ENCODE measurements around the gene ATRNL1.

GRCh38 chr10:115830265-115830970 lies 737.3 kb downstream of the ATRNL1 start:
- no peak for TF ChIP-seq CTCF (IDR thresholded peaks at IDR 0.05 in 2 of 3, conservative IDR thresholded peaks at IDR 0.05 in 1 of 3; ENCODE audit: borderline replicate concordance in 1 of 3, insufficient read depth in 1 of 3, low read depth in 2 of 3, low read length in 2 of 3)
- no peak for TF ChIP-seq EZH2 (IDR thresholded peaks at IDR 0.05)
- no peak for TF ChIP-seq POLR2A (IDR thresholded peaks at IDR 0.05; ENCODE audit: borderline replicate concordance, extremely low read depth, insufficient read depth, insufficient read length)
- no peak for TF ChIP-seq POLR2AphosphoS5 (IDR thresholded peaks at IDR 0.05; ENCODE audit: low read depth, low read length)
- TF ChIP-seq, protein P1, sequence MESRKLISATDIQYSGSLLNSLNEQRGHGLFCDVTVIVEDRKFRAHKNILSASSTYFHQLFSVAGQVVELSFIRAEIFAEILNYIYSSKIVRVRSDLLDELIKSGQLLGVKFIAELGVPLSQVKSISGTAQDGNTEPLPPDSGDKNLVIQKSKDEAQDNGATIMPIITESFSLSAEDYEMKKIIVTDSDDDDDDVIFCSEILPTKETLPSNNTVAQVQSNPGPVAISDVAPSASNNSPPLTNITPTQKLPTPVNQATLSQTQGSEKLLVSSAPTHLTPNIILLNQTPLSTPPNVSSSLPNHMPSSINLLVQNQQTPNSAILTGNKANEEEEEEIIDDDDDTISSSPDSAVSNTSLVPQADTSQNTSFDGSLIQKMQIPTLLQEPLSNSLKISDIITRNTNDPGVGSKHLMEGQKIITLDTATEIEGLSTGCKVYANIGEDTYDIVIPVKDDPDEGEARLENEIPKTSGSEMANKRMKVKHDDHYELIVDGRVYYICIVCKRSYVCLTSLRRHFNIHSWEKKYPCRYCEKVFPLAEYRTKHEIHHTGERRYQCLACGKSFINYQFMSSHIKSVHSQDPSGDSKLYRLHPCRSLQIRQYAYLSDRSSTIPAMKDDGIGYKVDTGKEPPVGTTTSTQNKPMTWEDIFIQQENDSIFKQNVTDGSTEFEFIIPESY (IDR thresholded peaks at IDR 0.05; ENCODE audit: extremely low read depth, insufficient replicate concordance, low read length): no peak
- no peak for TF ChIP-seq ZNF274 (IDR thresholded peaks at IDR 0.05; ENCODE audit: low read depth, low read length)
- no peak for TF ChIP-seq EGR1 (IDR thresholded peaks at IDR 0.05; ENCODE audit: low read depth)
- TF ChIP-seq RAD21 (IDR thresholded peaks at IDR 0.05; ENCODE audit: low read depth): no peak
- no peak for TF ChIP-seq EZH2phosphoT487 (IDR thresholded peaks at IDR 0.05; ENCODE audit: borderline replicate concordance)
- no peak for TF ChIP-seq SIN3A (IDR thresholded peaks at IDR 0.05; ENCODE audit: low read depth)
- TF ChIP-seq MAX (IDR thresholded peaks at IDR 0.05): no peak
